HG02588 (cell line): ENCODE data around the gene RNF138.
"Not testable (repeated sequence)": the region's sequence is repeated elsewhere in the genome, so short reads cannot be mapped to it uniquely, and the experiment has no call there.

Experiments
- ATAC-seq: cut with Tn5 transposase; IDR thresholded peaks from one replicate; pipeline ENCODE4 v1.9.1; 2021; ENCODE audit warnings: mild to moderate bottlenecking, moderate library complexity; ENCODE audit not compliant: unreplicated experiment

The RNF138 gene

DNA sequence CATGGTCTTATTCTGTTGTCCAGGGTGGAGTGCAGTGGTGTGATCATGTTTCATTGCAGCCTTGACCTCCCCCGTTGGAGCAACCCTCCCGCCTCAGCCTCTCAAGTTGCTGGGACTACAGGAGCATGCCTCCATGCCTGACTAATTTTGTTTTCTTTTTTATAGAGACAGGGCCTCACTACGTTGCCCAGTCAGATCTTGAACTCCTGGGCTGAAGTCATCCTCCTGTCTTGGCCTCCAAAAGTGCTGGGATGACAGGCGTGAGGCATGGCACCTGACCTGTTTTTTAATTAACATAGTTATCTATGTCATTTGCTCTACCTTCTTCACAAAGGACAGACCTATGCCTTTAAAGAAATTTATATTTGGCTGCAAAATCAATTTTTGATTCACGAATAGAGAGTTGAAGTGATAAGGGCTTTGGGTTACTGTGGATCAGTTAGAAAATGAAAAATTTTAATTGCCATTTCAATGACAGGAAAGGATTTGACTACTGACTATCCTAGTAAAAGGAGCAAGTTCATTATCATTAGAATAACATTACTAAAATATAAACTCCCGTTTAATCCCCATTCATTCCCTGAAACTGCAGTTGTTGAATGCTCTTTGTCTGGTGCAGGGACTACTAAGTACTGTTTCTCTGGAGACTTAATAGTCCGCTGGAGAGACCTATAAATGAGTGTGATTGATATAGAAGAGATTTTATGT is 3.7 kb downstream of the RNF138 start:
- ATAC-seq = no peak

GRCh38 chr18:32095900-32096229 is 4.2 kb downstream of the RNF138 start:
- no peak for ATAC-seq

GRCh38 chr18:32096946-32097345 is 5.3 kb downstream of the RNF138 start:
- no peak for ATAC-seq

- no peak for ATAC-seq
These were observed 12.8 kb downstream of the RNF138 start for GRCh38 chr18:32104516-32104915.

GRCh38 chr18:32110005-32110404 is 18.3 kb downstream of the RNF138 start:
- ATAC-seq = no peak

- no peak for ATAC-seq
These were observed 20.0 kb downstream of the RNF138 start for GRCh38 chr18:32111706-32112105.

DNA sequence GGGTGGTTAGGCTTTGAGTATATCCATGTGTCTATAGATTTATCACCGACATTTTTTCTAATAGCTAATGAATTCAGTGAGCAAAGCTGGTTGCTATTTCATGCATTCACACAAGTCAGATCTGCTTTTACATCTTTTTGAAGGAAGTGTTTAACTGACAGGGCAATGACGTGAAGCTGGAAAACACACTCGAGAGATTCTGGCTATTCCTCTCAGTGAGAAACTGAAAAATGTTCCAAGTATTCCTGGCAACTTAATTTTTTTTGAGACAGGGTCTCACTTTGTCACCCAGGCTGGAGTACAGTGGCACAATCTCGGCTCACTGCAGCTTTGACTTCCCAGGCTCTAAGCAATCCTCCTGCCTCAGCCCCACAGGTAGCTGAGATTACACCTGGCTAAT is 21.2 kb downstream of the RNF138 start:
- ATAC-seq = no peak

DNA sequence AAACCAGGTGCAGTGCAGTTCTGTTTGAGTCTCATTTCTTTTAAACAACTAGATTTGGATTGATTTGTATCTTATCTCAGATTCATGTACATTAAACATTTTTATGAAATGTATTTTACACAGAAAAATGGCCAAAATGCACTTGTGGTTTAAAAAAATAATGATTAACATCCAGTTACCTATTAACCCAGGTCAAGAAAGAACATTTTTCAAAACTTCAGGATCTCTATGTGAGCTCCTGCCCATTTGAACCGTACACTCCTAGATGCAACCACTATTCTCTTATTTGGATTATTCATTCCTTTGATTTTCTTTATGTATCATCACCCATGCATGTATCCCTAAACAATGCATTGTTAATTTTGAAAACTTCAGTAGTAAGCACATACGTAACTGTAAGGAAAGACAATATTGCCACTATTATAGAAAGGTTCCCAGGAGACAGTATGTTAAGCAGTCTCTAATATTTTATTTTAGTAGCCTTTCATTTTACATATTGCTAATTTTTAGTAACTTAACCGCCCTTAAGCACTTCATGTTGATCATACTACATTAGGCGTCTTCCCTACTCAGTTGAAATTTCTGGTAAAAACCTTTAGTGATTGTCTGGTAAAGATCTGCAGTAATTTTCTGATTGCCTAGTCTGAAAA is 22.7 kb downstream of the RNF138 start:
- ATAC-seq = no peak

DNA sequence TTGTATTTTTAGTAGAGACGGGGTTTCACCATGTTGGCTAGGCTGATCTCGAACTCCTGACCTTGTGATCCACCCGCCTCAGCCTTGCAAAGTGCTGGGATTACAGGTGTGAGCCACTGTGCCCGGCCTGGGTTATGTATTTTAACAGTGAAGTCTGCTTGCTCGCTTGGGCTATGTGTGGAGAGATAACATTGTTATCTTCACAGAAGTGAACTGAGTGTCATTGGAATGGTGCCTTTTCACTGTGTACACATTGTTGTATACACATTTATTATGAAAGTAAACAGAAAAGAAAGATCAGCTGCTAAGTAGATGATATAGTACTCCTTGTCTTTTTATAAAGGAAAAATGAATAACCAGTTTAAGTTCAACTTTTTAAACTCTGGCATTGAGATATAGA is 30.4 kb downstream of the RNF138 start:
- ATAC-seq = no peak

DNA sequence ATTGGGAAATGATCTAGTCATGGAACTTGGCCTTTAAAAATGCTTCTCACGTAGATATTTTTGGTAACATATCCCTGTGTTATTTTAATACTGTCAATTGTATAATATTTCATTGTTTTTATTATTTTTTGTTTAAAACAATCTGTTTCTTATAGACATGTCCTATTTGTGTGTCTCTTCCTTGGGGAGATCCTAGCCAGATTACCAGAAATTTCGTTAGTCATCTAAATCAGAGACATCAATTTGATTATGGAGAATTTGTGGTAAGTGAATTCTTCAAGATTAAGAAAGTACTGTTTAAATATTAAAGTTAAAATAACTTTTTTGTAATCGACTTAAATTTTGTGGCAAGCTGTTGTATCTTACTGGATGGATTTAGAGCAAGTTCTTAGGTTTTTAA is 34.9 kb downstream of the RNF138 start:
- ATAC-seq = no peak

- no peak for ATAC-seq
These were observed 44.0 kb downstream of the RNF138 start for GRCh38 chr18:32135625-32136024.

DNA sequence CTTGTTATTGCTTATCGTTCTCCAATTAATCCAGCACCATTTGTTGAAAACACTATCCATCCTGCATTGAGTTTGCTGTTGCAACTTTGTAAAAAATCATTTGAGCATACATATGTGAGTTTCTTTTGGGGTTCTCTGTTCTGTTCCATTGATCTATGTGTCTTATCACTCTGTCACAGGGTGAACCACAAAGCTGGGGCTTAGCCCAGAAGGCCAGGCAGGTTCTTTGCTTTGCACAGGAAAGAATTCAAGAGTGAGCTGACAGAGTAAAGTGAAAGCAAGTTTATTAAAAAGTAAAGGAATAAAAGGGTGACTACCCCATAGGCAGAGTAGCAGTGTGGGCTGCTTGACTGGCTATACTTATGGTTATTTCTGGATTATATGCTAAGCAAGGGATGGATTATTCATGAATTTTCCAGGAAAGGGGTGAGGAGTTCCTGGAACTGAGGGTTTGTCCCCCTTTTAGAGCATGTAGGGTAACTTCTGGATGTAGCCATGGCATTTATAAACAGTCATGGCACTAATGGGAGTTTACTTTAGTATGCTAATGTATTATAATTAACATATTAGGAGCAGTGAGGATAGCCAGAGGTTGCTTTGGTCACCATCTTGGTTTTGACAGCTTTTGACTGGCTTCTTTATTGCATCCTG is 46.8 kb downstream of the RNF138 start:
- ATAC-seq = no peak

- no peak for ATAC-seq
These were observed 48.2 kb downstream of the RNF138 start for GRCh38 chr18:32139835-32140283.

GRCh38 chr18:32148185-32148870 is 56.7 kb downstream of the RNF138 start:
- no peak for ATAC-seq

- no peak for ATAC-seq
These were observed 61.2 kb downstream of the RNF138 start for GRCh38 chr18:32152705-32153448.

DNA sequence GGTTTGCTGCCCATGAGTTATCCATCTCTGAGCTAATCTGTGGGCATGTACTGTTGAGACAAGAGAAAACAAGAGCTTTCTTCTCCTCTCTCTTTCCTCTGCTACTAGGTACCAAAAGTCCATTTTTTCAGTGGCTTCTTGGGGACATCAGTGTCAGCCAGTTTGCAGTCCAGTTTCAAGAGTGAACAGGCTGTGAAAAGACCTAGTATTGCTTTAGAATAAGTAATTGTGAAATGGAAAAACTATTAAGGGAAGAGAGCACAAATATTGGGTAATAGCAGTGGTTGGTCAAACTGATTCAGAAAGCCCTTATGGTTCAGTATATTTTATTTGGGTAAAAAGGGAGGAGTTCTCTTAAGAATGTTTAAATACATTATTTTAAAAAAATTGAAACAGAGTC is 65.2 kb downstream of the RNF138 start:
- ATAC-seq = no peak

DNA sequence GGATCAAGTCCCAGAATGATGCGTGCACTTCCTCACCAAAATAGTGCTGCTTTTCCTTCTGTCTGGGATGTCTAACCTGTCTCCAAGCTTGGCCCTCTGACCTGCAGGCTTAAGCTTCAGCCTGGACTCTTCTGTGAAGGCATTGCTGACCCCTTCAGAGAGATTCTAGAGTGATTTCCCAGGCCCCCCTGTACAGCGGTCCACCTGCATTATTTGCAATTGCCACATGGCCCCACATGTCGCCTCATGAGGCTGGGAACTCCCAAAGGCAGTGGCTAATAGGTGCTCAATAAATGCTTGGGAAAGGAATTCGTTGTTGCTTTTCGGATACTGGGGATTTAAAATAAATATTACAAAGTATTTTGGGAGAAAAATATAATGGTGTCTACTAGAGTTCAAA is 65.9 kb downstream of the RNF138 start:
- ATAC-seq = no peak

GRCh38 chr18:32158108-32158624 is 66.5 kb downstream of the RNF138 start:
- ATAC-seq = peak; percentile 95

- ATAC-seq = not testable (repeated sequence)
These were observed 67.0 kb downstream of the RNF138 start for GRCh38 chr18:32158631-32159030.

- no peak for ATAC-seq
These were observed 68.9 kb downstream of the RNF138 start for GRCh38 chr18:32160547-32160946.
